ENCODE measurements around the gene SKI.

SKI gene

GRCh38 chr1:2339206-2340085 is 111.3 kb downstream of the SKI start:
- no peak for DNase-seq (ENCODE audit: low read depth in 2 of 2)

- DNase-seq (ENCODE audit: low read depth in 2 of 2) = no peak
These were observed 112.2 kb downstream of the SKI start for GRCh38 chr1:2340086-2340917.

- no peak for DNase-seq (ENCODE audit: low read depth in 2 of 2)
These were observed 112.8 kb downstream of the SKI start for GRCh38 chr1:2340918-2341254.

GRCh38 chr1:2341706-2342383 is 113.7 kb downstream of the SKI start:
- no peak for DNase-seq (ENCODE audit: low read depth in 2 of 2)

GRCh38 chr1:2342384-2343022 is 114.4 kb downstream of the SKI start:
- no peak for DNase-seq (ENCODE audit: low read depth in 2 of 2)

- DNase-seq (ENCODE audit: low read depth in 2 of 2) = no peak
These were observed 115.2 kb downstream of the SKI start for GRCh38 chr1:2343023-2343935.

- no peak for DNase-seq (ENCODE audit: low read depth in 2 of 2)
These were observed 116.1 kb downstream of the SKI start for GRCh38 chr1:2344121-2344681.

- DNase-seq (ENCODE audit: low read depth in 2 of 2) = no peak
These were observed 116.7 kb downstream of the SKI start for GRCh38 chr1:2344744-2345296.

- no peak for DNase-seq (ENCODE audit: low read depth in 2 of 2)
These were observed 117.4 kb downstream of the SKI start for GRCh38 chr1:2345297-2346075.

GRCh38 chr1:2346691-2347408 is 118.7 kb downstream of the SKI start:
- no peak for DNase-seq (ENCODE audit: low read depth in 2 of 2)

- DNase-seq (ENCODE audit: low read depth in 2 of 2) = no peak
These were observed 119.3 kb downstream of the SKI start for GRCh38 chr1:2347409-2347785.

- DNase-seq (ENCODE audit: low read depth in 2 of 2) = no peak
These were observed 119.8 kb downstream of the SKI start for GRCh38 chr1:2347896-2348295.

- DNase-seq (ENCODE audit: low read depth in 2 of 2) = no peak
These were observed 120.5 kb downstream of the SKI start for GRCh38 chr1:2348346-2349325.

- no peak for DNase-seq (ENCODE audit: low read depth in 2 of 2)
These were observed 121.7 kb downstream of the SKI start for GRCh38 chr1:2349806-2350205.

GRCh38 chr1:2350501-2350900 is 122.4 kb downstream of the SKI start:
- DNase-seq (ENCODE audit: low read depth in 2 of 2) = no peak

- no peak for DNase-seq (ENCODE audit: low read depth in 2 of 2)
These were observed 123.0 kb downstream of the SKI start for GRCh38 chr1:2350911-2351655.

- no peak for DNase-seq (ENCODE audit: low read depth in 2 of 2)
These were observed 123.6 kb downstream of the SKI start for GRCh38 chr1:2351723-2352122.
